ENCODE measurements around the gene NARF. TPM values are rescaled to one million over a fixed set of nuclear protein-coding genes. Genes with fewer than 3 reads are reported as not detected.

Gene NARF
- total and polyA plus RNA-seq, 9 donors = 32.1 to 77.5 (median 55.4) TPM

DNA sequence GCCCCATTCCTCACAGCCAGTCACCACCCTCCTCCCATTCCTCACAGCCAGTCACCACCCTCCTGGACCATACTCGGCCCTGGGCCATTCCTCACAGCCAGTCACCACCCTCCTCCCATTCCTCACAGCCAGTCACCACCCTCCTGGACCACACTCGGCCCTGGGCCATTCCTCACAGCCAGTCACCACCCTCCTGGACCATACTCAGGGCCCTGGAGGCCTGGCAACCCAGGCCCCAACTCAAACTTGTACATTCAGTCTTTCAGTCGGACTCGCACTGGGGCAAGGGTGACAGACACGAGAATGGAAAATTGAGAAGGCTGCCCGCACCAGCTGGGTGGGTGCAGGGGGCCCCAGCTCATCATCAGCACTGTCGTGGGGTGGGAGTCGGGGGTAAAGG is 30.6 kb downstream of the NARF start:
- Histone ChIP-seq H3K27ac (ENCODE audit: low read length) (peak overlapping the region; percentile 25), H3K4me3 (ENCODE audit: low read length) (no peak overlapping the region), H3K36me3 (ENCODE audit: control insufficient read depth, insufficient read depth, low read length) (peaks cover 47% of the 10 kb centered on the region), H3K9me3 (replicated peaks; ENCODE audit: control insufficient read depth, low read depth, low read length) (no peaks in the 10 kb centered on the region), H3K27me3 (ENCODE audit: control insufficient read depth, insufficient read depth, low read length) (no peaks in the 10 kb centered on the region), H3K4me1 (ENCODE audit: control insufficient read depth, insufficient read depth, low read length) (peaks cover 12% of the 10 kb centered on the region)
- WGBS (ENCODE audit: insufficient coverage) = 65% methylated on average over 6 of the region's 8 CpGs
- peak; percentile 40 for DNase-seq

DNA sequence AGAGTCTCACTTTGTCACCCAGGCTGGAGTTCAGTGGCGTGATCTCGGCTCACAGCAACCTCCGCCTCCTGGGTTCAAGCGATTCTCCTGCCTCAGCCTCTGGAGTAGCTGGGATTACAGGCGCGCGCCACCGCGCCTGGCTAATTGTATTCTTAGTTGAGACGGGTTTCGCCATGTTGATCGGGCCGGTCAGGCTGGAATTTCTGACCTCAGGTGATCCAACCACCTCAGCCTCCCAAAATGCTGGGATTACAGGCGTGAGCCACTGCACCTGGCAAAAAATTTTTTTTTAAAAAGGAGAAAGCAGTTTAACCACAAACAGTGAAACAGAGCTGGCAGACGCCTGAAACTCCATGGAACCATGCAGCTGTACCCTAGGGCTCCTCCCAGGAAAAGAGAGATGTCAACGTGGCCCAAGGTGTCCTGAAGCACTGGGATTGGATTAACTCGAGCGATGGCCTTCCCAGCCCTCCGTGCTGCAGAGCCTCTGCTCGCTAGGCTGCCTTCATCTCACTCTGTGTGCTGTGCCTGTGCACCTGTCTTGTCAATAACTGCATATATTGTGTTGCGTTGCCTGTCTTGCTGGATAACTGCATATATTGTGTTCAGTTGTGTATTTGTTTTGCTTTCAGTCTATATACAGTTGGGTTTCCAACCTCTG is 31.4 kb downstream of the NARF start:
- Histone ChIP-seq H3K36me3 (ENCODE audit: control insufficient read depth, insufficient read depth, low read length) (peaks cover 38% of the 10 kb centered on the region), H3K4me3 (ENCODE audit: low read length) (no peak overlapping the region), H3K27me3 (ENCODE audit: control insufficient read depth, insufficient read depth, low read length) (no peaks in the 10 kb centered on the region), H3K4me1 (ENCODE audit: control insufficient read depth, insufficient read depth, low read length) (peaks cover 15% of the 10 kb centered on the region), H3K9me3 (replicated peaks; ENCODE audit: control insufficient read depth, low read depth, low read length) (no peaks in the 10 kb centered on the region), H3K27ac (ENCODE audit: low read length) (no peak overlapping the region)
- WGBS (ENCODE audit: insufficient coverage) = 82% methylated on average over 20 of the region's 21 CpGs
- no peak for DNase-seq

DNA sequence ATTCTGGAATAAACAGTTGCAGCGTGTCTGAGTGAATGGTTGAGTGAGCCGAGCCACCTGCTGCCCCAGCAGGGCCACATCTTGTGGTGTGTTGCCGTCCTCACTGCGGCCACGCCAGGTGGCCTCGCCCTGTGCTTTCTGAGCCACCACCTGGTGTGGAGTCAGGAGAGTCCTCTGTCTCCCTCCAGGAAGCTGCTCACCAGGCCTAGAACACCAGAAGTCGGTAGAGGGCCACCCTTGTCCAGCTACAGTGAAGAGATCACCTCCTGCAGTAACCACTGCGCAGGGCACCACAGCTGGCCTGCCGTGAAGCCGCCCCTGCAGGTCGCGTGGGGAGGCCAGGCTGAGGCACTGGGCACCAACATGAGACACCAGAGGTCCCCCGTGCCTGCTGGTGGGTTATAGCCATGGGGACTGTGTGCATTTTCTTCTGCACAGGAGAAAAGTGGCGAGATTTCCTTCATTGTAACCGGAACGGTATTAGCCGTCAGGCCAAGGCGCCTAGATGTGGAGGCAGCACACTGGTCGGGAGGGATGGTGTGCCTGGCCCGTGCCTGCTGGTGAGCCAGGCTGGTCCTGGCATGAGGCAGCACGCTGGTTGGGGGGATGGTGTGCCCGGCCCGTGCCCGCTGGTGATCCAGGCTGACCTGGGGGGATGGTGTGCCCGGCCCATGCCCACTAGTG is 32.1 kb downstream of the NARF start:
- Histone ChIP-seq H3K4me1 (ENCODE audit: control insufficient read depth, insufficient read depth, low read length) (peaks cover 15% of the 10 kb centered on the region), H3K36me3 (ENCODE audit: control insufficient read depth, insufficient read depth, low read length) (peaks cover 33% of the 10 kb centered on the region), H3K27me3 (ENCODE audit: control insufficient read depth, insufficient read depth, low read length) (no peaks in the 10 kb centered on the region), H3K4me3 (ENCODE audit: low read length) (no peak overlapping the region), H3K9me3 (replicated peaks; ENCODE audit: control insufficient read depth, low read depth, low read length) (no peaks in the 10 kb centered on the region), H3K27ac (ENCODE audit: low read length) (no peak overlapping the region)
- DNase-seq = no peak
- WGBS (ENCODE audit: insufficient coverage) = 86% methylated on average over 20 of the region's 25 CpGs

DNA sequence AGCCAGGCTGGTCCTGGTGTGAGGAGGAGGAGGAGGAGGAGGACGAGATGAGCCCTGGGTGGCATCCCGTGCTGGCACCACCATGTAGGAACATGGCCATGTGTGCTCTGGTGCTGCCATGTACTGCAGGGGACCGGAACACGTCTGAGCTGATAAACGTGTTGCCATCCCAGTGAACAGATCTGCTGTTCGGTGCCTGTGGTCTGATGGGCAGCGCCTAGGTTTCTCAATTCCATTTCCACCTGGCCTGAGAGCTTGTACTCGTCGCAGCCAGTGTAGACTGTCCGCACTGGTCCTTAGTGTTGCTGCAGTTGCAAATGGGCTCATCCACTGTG is 32.6 kb downstream of the NARF start:
- DNase-seq = no peak
- H3K36me3 ChIP-seq (ENCODE audit: control insufficient read depth, insufficient read depth, low read length) = peaks cover 28% of the 10 kb centered on the region
- no peaks in the 10 kb centered on the region for H3K27me3 ChIP-seq (ENCODE audit: control insufficient read depth, insufficient read depth, low read length)
- WGBS (ENCODE audit: insufficient coverage) = 91% methylated on average over 8 of the region's 10 CpGs
- H3K9me3 ChIP-seq (replicated peaks; ENCODE audit: control insufficient read depth, low read depth, low read length) = no peaks in the 10 kb centered on the region
- peaks cover 15% of the 10 kb centered on the region for H3K4me1 ChIP-seq (ENCODE audit: control insufficient read depth, insufficient read depth, low read length)
- H3K4me3 ChIP-seq (ENCODE audit: low read length) = no peak overlapping the region
- no peak overlapping the region for H3K27ac ChIP-seq (ENCODE audit: low read length)

DNA sequence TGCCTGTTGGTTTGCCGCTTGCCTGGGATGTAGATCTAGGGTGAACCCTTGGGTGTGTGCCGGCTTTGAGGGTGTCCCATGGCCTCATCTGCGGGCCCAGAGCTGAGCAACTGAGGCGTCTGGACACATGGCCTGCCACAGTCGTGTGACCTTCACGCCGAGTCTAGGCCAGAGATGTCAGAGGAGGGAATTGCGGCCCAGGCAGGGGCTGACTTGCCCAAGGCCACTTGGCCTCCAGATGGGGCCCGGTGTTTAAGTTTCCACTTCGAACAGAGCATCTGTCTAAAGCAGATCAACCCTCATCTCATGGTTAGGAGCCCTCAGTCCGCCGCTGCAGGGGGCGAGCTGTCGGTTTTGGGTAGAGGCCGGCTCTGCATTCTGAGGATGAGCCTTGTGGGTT is 33.0 kb downstream of the NARF start:
- Histone ChIP-seq H3K27me3 (ENCODE audit: control insufficient read depth, insufficient read depth, low read length) (no peaks in the 10 kb centered on the region), H3K36me3 (ENCODE audit: control insufficient read depth, insufficient read depth, low read length) (peaks cover 24% of the 10 kb centered on the region), H3K4me1 (ENCODE audit: control insufficient read depth, insufficient read depth, low read length) (peaks cover 19% of the 10 kb centered on the region), H3K4me3 (ENCODE audit: low read length) (no peak overlapping the region), H3K27ac (ENCODE audit: low read length) (no peak overlapping the region), H3K9me3 (replicated peaks; ENCODE audit: control insufficient read depth, low read depth, low read length) (no peaks in the 10 kb centered on the region)
- no peak for DNase-seq
- 90% methylated on average over 11 of the region's 15 CpGs for WGBS (ENCODE audit: insufficient coverage)

DNA sequence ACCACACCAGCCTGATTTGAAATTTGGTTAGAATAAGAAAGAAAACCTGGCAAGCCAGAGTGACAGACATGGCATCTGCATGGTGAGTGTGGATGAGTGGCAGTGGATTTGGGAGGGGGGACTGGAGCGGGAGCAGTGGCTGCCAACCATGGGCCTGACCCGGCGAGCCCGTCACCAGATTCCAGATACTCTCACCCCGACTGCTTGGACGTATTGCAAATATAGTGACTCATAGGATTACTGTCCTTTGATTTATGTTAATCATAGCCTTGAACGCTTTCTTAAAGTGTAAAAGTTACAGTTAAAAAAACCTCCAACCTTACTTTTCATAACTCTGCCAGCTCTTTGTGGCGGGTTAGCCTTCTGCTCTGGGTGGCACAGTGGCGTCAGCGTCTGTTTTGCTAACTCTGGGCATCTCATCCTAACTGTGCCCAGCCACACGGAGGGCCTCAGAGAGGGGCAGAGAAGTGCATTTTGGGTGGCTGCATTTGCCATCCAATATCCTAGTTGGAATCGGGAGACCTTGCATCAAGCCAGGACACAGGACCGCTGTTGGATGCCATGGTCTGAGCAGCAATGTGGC is 34.2 kb downstream of the NARF start:
- WGBS (ENCODE audit: insufficient coverage) = 82% methylated on average over 7 of the region's 13 CpGs
- Histone ChIP-seq H3K4me3 (ENCODE audit: low read length) (no peak overlapping the region), H3K27me3 (ENCODE audit: control insufficient read depth, insufficient read depth, low read length) (no peaks in the 10 kb centered on the region), H3K9me3 (replicated peaks; ENCODE audit: control insufficient read depth, low read depth, low read length) (no peaks in the 10 kb centered on the region), H3K27ac (ENCODE audit: low read length) (no peak overlapping the region), H3K36me3 (ENCODE audit: control insufficient read depth, insufficient read depth, low read length) (peaks cover 13% of the 10 kb centered on the region), H3K4me1 (ENCODE audit: control insufficient read depth, insufficient read depth, low read length) (peaks cover 23% of the 10 kb centered on the region)
- DNase-seq = no peak

DNA sequence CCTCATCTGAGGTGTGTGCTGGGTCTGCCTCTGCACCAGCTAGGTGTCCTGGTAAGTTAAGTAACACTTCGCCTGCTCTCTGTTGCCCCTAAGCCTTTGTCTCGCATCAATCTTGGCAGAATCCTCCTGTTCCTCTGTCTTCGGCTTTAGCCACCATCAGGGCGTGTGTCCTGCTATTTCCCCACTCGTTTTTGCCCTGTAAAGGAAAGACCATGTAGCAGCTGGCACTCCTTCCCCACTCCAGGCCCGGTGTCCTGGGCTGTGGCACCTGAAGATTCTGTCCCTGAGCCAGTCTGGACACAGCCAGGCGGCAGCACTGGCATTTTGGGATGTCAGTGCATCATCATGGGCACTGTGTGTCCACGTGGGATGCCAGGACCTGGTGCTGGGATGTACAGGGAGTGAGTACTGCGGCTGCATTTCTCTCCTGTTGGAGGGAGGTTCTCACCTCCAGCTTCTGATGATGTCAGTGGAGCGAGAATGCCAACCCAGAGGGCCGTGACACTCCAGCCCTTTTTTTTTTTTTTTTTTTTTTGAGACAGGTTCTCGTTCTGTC is 34.8 kb downstream of the NARF start:
- Histone ChIP-seq H3K9me3 (replicated peaks; ENCODE audit: control insufficient read depth, low read depth, low read length) (no peaks in the 10 kb centered on the region), H3K36me3 (ENCODE audit: control insufficient read depth, insufficient read depth, low read length) (peaks cover 9% of the 10 kb centered on the region), H3K27me3 (ENCODE audit: control insufficient read depth, insufficient read depth, low read length) (no peaks in the 10 kb centered on the region), H3K4me1 (ENCODE audit: control insufficient read depth, insufficient read depth, low read length) (peaks cover 23% of the 10 kb centered on the region), H3K4me3 (ENCODE audit: low read length) (no peak overlapping the region), H3K27ac (ENCODE audit: low read length) (no peak overlapping the region)
- no peak for DNase-seq
- WGBS (ENCODE audit: insufficient coverage) = 84% methylated on average over 8 of the region's 12 CpGs

DNA sequence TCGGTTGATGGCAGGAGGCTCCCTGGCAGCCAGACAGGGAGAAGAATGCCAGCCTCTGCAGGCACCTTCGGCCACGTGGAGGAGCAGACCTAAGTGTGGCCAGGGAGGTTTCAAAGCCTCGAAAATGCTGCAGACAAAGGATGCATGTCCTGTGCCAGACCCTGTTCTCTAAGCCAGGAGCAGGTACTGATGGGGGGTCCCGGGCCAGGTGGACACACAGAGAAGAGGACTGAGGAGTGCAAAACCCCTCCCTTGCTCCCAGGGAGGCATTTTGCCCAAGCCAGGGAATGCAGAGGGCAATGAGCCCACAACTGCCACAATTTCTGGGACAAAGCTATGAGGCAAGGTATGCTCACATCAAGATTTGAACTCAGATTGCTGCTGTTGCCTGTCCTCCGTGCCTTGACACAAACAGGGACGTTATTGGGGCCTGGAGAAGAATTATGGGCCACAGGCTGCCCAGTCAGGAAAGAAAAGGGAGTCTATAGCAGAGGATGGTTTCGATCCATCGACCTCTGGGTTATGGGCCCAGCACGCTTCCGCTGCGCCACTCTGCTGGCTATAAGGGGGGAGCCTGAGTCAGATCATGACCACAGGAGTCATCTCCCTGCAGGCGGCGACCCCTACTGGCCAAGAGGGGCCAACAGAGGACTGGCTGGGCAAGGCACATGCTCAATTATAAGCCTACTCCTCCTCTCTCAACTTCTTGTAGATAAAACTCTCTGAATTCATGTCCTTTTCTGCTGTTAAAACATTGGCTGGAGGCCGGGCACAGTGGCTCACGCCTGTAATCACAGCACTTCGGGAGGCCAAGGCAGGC is 35.9 kb downstream of the NARF start:
- H3K9me3 ChIP-seq (replicated peaks; ENCODE audit: control insufficient read depth, low read depth, low read length) = no peaks in the 10 kb centered on the region
- H3K4me3 ChIP-seq (ENCODE audit: low read length) = no peak overlapping the region
- peak overlapping the region; percentile 49 for H3K27ac ChIP-seq (ENCODE audit: low read length)
- no peaks in the 10 kb centered on the region for H3K27me3 ChIP-seq (ENCODE audit: control insufficient read depth, insufficient read depth, low read length)
- 4% methylated on average over 14 of the region's 17 CpGs for WGBS (ENCODE audit: insufficient coverage)
- H3K4me1 ChIP-seq (ENCODE audit: control insufficient read depth, insufficient read depth, low read length) = peaks cover 23% of the 10 kb centered on the region
- H3K36me3 ChIP-seq (ENCODE audit: control insufficient read depth, insufficient read depth, low read length) = peaks cover 1% of the 10 kb centered on the region
- DNase-seq = peak; percentile 93

DNA sequence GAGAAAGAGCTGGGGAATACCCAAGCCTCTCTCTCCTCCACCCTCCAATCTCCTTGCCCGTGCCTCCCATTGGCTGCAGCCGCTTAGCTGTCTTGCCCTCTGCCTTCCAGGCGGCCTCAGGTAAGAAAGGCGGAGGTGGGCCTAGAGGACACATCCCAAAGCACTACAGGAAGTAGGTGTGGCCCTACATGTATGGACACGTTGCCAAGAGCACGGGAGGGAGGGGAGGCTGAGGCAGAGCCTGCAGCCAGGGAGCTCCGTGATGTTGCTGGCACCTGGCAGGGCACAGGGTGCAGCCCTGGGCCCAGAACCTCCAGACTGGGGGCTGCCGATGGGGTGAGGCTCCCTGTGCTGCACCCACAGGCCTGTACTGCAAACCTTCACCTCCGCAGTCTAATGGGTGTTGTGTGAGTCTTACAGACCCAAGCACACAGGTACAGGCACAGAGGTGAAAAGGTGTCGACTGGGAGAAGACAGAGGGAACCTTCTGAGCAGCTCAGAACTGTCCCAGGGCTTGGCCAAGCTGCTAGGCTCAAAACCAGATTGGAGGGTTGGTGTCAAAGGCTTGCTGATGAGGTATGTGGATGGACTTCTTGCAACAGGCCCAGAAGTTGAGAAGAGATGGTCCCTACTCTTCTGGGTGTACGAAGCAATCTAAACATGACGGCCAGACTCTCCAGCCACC is 37.4 kb downstream of the NARF start:
- 60% methylated on average over 8 of the region's 12 CpGs for WGBS (ENCODE audit: insufficient coverage)
- no peaks in the 10 kb centered on the region for H3K36me3 ChIP-seq (ENCODE audit: control insufficient read depth, insufficient read depth, low read length)
- DNase-seq = no peak
- no peaks in the 10 kb centered on the region for H3K9me3 ChIP-seq (replicated peaks; ENCODE audit: control insufficient read depth, low read depth, low read length)
- no peak overlapping the region for H3K4me3 ChIP-seq (ENCODE audit: low read length)
- H3K27me3 ChIP-seq (ENCODE audit: control insufficient read depth, insufficient read depth, low read length) = no peaks in the 10 kb centered on the region
- no peak overlapping the region for H3K27ac ChIP-seq (ENCODE audit: low read length)
- H3K4me1 ChIP-seq (ENCODE audit: control insufficient read depth, insufficient read depth, low read length) = peaks cover 16% of the 10 kb centered on the region

Data from muscle of leg (tissue), 11 donors.